ENCODE data around the gene ZNF205. TPM values are rescaled to one million over a fixed set of nuclear protein-coding genes. Genes with fewer than 3 reads are reported as not detected.

ZNF205 gene
- total and polyA plus RNA-seq, 2 of the 8 experiments (the other 6 are each of a cell fraction or from before 2014, with no cell fraction given): 19.1 to 19.9 TPM

GRCh38 chr16:3129137-3130131, 17.0 kb downstream of the ZNF205 start (continued):
- TF ChIP-seq, protein P1, sequence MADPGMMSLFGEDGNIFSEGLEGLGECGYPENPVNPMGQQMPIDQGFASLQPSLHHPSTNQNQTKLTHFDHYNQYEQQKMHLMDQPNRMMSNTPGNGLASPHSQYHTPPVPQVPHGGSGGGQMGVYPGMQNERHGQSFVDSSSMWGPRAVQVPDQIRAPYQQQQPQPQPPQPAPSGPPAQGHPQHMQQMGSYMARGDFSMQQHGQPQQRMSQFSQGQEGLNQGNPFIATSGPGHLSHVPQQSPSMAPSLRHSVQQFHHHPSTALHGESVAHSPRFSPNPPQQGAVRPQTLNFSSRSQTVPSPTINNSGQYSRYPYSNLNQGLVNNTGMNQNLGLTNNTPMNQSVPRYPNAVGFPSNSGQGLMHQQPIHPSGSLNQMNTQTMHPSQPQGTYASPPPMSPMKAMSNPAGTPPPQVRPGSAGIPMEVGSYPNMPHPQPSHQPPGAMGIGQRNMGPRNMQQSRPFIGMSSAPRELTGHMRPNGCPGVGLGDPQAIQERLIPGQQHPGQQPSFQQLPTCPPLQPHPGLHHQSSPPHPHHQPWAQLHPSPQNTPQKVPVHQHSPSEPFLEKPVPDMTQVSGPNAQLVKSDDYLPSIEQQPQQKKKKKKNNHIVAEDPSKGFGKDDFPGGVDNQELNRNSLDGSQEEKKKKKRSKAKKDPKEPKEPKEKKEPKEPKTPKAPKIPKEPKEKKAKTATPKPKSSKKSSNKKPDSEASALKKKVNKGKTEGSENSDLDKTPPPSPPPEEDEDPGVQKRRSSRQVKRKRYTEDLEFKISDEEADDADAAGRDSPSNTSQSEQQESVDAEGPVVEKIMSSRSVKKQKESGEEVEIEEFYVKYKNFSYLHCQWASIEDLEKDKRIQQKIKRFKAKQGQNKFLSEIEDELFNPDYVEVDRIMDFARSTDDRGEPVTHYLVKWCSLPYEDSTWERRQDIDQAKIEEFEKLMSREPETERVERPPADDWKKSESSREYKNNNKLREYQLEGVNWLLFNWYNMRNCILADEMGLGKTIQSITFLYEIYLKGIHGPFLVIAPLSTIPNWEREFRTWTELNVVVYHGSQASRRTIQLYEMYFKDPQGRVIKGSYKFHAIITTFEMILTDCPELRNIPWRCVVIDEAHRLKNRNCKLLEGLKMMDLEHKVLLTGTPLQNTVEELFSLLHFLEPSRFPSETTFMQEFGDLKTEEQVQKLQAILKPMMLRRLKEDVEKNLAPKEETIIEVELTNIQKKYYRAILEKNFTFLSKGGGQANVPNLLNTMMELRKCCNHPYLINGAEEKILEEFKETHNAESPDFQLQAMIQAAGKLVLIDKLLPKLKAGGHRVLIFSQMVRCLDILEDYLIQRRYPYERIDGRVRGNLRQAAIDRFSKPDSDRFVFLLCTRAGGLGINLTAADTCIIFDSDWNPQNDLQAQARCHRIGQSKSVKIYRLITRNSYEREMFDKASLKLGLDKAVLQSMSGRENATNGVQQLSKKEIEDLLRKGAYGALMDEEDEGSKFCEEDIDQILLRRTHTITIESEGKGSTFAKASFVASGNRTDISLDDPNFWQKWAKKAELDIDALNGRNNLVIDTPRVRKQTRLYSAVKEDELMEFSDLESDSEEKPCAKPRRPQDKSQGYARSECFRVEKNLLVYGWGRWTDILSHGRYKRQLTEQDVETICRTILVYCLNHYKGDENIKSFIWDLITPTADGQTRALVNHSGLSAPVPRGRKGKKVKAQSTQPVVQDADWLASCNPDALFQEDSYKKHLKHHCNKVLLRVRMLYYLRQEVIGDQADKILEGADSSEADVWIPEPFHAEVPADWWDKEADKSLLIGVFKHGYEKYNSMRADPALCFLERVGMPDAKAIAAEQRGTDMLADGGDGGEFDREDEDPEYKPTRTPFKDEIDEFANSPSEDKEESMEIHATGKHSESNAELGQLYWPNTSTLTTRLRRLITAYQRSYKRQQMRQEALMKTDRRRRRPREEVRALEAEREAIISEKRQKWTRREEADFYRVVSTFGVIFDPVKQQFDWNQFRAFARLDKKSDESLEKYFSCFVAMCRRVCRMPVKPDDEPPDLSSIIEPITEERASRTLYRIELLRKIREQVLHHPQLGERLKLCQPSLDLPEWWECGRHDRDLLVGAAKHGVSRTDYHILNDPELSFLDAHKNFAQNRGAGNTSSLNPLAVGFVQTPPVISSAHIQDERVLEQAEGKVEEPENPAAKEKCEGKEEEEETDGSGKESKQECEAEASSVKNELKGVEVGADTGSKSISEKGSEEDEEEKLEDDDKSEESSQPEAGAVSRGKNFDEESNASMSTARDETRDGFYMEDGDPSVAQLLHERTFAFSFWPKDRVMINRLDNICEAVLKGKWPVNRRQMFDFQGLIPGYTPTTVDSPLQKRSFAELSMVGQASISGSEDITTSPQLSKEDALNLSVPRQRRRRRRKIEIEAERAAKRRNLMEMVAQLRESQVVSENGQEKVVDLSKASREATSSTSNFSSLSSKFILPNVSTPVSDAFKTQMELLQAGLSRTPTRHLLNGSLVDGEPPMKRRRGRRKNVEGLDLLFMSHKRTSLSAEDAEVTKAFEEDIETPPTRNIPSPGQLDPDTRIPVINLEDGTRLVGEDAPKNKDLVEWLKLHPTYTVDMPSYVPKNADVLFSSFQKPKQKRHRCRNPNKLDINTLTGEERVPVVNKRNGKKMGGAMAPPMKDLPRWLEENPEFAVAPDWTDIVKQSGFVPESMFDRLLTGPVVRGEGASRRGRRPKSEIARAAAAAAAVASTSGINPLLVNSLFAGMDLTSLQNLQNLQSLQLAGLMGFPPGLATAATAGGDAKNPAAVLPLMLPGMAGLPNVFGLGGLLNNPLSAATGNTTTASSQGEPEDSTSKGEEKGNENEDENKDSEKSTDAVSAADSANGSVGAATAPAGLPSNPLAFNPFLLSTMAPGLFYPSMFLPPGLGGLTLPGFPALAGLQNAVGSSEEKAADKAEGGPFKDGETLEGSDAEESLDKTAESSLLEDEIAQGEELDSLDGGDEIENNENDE (IDR thresholded peaks at IDR 0.05; ENCODE audit: insufficient replicate concordance, low read length): no peak
- TF ChIP-seq CTCF (IDR thresholded peaks at IDR 0.05; ENCODE audit: control extremely low read depth in 1 of 3, insufficient read depth in 1 of 3, low read depth in 1 of 3, low read length in 3 of 3) (peak; percentile 50 to 92 (median 79)), CREB1 (IDR thresholded peaks at IDR 0.05) (0 out of 2 replicates have a peak, but pooled peaks have one; percentile 38), RAD21 (IDR thresholded peaks at IDR 0.05 in 1 of 2, conservative IDR thresholded peaks at IDR 0.05 in 1 of 2; ENCODE audit: low read depth in 2 of 2, low read length in 2 of 2) (peak; percentile 70 to 76), TAF7 (optimal IDR thresholded peaks at IDR 0.05; ENCODE audit: borderline replicate concordance, low read depth, low read length) (peak; percentile 37)

Measured in H1 (cell line).